Nephron (organoid): ENCODE results near the gene FOXL2.

ENCODE experiments used
- H3K27ac Mint-ChIP-seq, 3 experiments: 2 replicates each; pipeline ENCODE4 v1.8.0; 2020; ENCODE audit warnings: mixed read lengths in 3 of 3, mild to moderate bottlenecking in 2 of 3, moderate library complexity in 1 of 3
- H3K27me3 Mint-ChIP-seq: 2 replicates; pipeline ENCODE4 v1.8.0; 2021; ENCODE audit warnings: low read depth, mild to moderate bottlenecking, moderate library complexity, mixed read lengths
- H3K36me3 Mint-ChIP-seq: 2 replicates; pipeline ENCODE4 v1.8.0; 2020; ENCODE audit warnings: low read depth, mixed read lengths
- H3K4me1 Mint-ChIP-seq: 2 replicates; pipeline ENCODE4 v1.8.0; 2020; ENCODE audit warnings: mixed read lengths
- H3K4me3 Mint-ChIP-seq, 3 experiments: 2 replicates each; pipeline ENCODE4 v1.8.0; 2020; ENCODE audit warnings: mild to moderate bottlenecking in 3 of 3, mixed read lengths in 3 of 3, moderate library complexity in 2 of 3
- H3K9me3 Mint-ChIP-seq: 2 replicates; pipeline ENCODE4 v1.8.0; 2020; ENCODE audit warnings: mixed read lengths
- CTCF ChIP-seq, 3 experiments: fragments of 200-600 bp; sonication (generic); IDR thresholded peaks; one replicate each; pipeline ENCODE4 v1.5.0; 2021; ENCODE audit warnings: antibody characterized with exemption in 3 of 3; ENCODE audit not compliant: unreplicated experiment in 3 of 3

The FOXL2 gene

GRCh38 chr3:138916824-138917223 is 30.1 kb downstream of the FOXL2 start:
- Mint-ChIP-seq H3K4me3 (peak overlapping the region; percentile 64 to 73 (median 72)), H3K36me3 (no peaks in the 10 kb centered on the region), H3K27ac (no peak overlapping the region), H3K9me3 (no peaks in the 10 kb centered on the region), H3K4me1 (peaks cover 5% of the 10 kb centered on the region), H3K27me3 (peaks cover 24% of the 10 kb centered on the region)
- TF ChIP-seq CTCF (IDR thresholded peaks at IDR 0.05; ENCODE audit: unreplicated experiment in 3 of 3), result no peak

DNA sequence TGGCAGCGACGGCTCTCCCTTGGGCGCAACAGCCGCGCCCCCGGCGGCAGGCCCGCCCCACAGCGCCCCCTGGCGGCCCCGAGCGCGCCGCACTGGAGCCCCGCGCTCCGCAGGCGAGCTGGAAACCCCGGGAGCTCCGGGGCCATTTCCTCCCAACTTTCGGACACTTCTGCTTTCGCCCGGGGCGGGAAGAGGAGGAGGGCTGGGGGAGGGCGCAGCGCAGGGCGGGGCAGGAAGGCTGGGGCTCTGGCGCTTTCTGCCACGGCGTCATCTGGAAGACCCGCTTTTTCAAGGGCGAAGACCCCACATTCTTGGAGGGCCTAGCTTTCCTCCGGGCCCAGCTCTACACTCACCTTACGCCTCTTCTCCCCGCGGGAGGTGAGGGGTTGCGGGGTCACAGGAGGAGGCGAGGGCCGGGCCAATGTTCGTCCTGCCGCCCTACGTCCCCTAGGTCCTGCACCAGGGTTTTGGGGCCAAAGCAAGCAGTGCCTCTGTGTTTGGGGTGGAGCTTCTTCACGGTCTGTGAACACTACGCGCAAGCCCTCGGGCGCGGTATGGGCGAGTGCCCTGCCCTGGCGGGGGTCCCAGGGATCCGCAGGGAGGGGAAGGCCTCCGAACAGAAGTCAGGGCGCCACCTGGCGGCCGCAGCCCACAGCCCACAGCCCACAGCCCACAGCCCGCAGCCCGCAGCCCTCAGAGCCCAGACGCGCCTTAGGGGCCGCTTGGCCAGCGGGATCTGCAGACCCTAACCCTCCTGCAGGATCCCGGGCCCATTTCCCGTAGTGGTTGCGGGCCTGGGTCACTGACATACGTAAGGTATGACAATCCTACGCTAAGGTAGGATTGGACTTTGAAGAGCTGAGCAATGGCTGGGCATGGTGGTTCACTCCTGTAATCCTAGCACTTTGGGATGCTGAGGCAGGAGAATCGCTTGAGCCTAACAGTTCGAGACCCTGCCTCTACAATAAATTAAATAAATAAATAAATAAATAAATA is 31.1 kb downstream of the FOXL2 start:
- peaks cover 28% of the 10 kb centered on the region for H3K27me3 Mint-ChIP-seq
- peaks cover 5% of the 10 kb centered on the region for H3K4me1 Mint-ChIP-seq
- H3K9me3 Mint-ChIP-seq, result no peaks in the 10 kb centered on the region
- H3K36me3 Mint-ChIP-seq, result no peaks in the 10 kb centered on the region
- H3K4me3 Mint-ChIP-seq, result peak overlapping the region; percentile 82 to 86 (median 85)
- H3K27ac Mint-ChIP-seq, result peak overlapping the region; percentile 71 to 95 (median 88)
- peak; percentile 81 to 84 (median 83) for TF ChIP-seq CTCF (IDR thresholded peaks at IDR 0.05; ENCODE audit: unreplicated experiment in 3 of 3)

DNA sequence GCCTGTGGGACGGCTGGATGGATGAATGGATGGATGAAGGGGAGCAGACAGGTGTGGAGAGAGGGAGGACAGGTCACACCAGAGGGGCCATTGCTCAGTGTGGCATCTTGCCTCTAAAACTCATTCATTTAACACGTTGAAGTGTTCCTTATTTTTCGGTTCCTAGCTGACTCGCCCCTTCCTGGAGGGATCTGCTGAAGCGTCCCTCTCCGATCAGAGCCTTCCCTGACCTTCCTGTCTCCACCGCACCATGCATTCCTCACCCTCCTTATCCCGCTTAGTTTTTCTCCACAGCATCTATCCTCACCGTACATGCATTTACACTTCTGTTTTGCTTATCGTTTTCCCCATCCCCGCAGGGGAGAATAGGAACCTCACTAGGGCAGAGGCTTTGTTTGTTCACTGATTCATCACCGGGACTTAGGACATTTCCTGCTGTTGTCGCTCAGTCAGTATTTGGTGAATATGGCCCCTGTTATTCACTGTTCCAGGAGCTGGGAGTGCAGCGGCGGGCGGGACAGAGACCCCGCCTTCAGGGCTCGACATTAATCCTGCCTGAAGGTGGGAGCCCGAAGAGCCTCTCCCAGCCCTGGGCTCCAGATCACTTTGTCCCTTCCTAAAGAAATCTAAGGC is 32.0 kb downstream of the FOXL2 start:
- Mint-ChIP-seq H3K27me3 (peaks cover 28% of the 10 kb centered on the region), H3K4me1 (peaks cover 5% of the 10 kb centered on the region), H3K36me3 (no peaks in the 10 kb centered on the region), H3K9me3 (no peaks in the 10 kb centered on the region), H3K27ac (peak overlapping the region; percentile 18 to 69 (median 51)), H3K4me3 (peak overlapping the region; percentile 82 to 86 (median 85))
- TF ChIP-seq CTCF (IDR thresholded peaks at IDR 0.05; ENCODE audit: unreplicated experiment in 3 of 3), result no peak

DNA sequence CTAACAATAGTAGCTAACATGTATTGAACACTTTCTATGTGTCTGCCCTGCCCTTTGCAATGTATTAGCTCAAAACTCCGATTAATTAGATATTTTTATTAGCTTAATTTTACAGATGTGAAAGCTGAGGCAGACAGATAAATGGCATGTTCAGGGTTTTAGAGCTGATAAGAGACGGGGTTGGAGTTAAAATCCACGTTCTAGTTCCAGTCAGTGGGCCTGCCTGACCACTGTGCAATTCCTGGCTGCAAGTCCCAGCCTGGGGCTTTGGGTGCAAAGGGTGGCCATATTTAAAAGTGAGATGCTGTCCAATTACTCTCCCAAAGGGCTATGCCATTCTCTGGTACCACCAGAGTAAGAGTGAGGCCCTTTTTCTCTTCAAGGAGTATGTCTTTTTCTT is 33.2 kb downstream of the FOXL2 start:
- peak overlapping the region in 2 of 3 experiments; percentile 41 to 43 for H3K4me3 Mint-ChIP-seq

DNA sequence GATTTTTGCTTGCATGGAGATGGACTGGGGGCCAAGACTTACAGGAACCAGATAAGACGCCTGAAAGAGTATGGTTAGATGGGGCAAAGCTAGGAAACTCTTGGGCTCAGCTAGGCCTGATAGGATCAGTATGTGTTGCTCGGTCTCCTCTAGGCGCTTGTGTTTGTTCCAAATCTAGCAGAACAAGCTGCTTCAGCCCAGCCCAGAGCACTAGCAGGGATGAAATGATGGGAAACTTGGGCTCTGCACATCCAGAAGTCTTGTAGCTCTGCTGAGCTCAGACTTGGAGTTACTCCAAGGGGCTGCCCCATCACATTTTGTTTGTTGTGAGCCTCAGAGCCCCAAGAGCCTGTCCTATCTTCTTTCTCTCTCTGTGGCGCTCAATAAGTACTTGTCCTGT is 34.7 kb downstream of the FOXL2 start:
- Mint-ChIP-seq H3K36me3 (no peaks in the 10 kb centered on the region), H3K27me3 (peaks cover 16% of the 10 kb centered on the region), H3K4me3 (no peak overlapping the region), H3K4me1 (peaks cover 5% of the 10 kb centered on the region), H3K27ac (no peak overlapping the region), H3K9me3 (no peaks in the 10 kb centered on the region)
- no peak for TF ChIP-seq CTCF (IDR thresholded peaks at IDR 0.05; ENCODE audit: unreplicated experiment in 3 of 3)

More for the DNA sequence above, 33.2 kb downstream of the FOXL2 start:
- peaks cover 5% of the 10 kb centered on the region for H3K4me1 Mint-ChIP-seq
- peaks cover 21% of the 10 kb centered on the region for H3K27me3 Mint-ChIP-seq
- no peak for TF ChIP-seq CTCF (IDR thresholded peaks at IDR 0.05; ENCODE audit: unreplicated experiment in 3 of 3)
- H3K36me3 Mint-ChIP-seq, result no peaks in the 10 kb centered on the region
- no peak overlapping the region for H3K27ac Mint-ChIP-seq
- H3K9me3 Mint-ChIP-seq, result no peaks in the 10 kb centered on the region
